T-cell (primary cell): Measurements from ENCODE around the gene CDV3. TPM values are rescaled to one million over a fixed set of nuclear protein-coding genes. Genes with fewer than 3 reads are reported as not detected.

Experiments used
- ATAC-seq, 4 experiments: fragments of 200-7000 bp in 3 of 4; fragments of 150-1000 bp in 1 of 4; cut with Tn5 transposase; replicated peaks in 1 of 4; 1 replicate in 3 of 4; 2 replicates in 1 of 4; pipeline ENCODE4 v1.10.0; 2021; ENCODE audit warnings: moderate library complexity in 3 of 4, mild to moderate bottlenecking in 2 of 4, moderate number of reproducible peaks in 1 of 4
- CTCF ChIA-PET, 2 donors: fragments of 300-600 bp; sonication (Branson Sonifier 250); formaldehyde crosslinking; loops; one replicate each; lab custom pipeline; 2022; ENCODE audit warnings: antibody characterized with exemption in 2 of 2; lab: Charles Lee
- POLR2A ChIA-PET, 2 donors: fragments of 300-600 bp; sonication (Branson Sonifier 250); formaldehyde crosslinking; loops; one replicate each; lab custom pipeline; 2022; ENCODE audit warnings: antibody characterized with exemption in 2 of 2; lab: Charles Lee
- DNase-seq, 35 experiments: peaks; one replicate each; pipeline versions ENCODE4 v3.0.0 to v3.0.0-alpha.2; 2013 to 2023
- H3K27ac ChIP-seq: one replicate; pipeline ENCODE4 v1.5.1; 2013; ENCODE audit warnings: low read length
- H3K27me3 ChIP-seq, 2 experiments: replicated peaks in 1 of 2; 1 replicate in 1 of 2; 2 replicates in 1 of 2; pipeline versions ENCODE4 v1.6.1 to v1.7.0; 2013; ENCODE audit warnings: low read length in 1 of 2, mixed read lengths in 1 of 2; ENCODE audit not compliant: control insufficient read depth in 2 of 2, insufficient read depth in 2 of 2; ENCODE audit errors: extremely low read depth in 1 of 2
- H3K36me3 ChIP-seq, 2 donors: 1 replicate in 1 of 2; 2 replicates in 1 of 2; pipeline versions ENCODE4 v1.6.1 to v1.7.0; 2013; ENCODE audit warnings: low read length in 1 of 2; ENCODE audit not compliant: control insufficient read depth in 2 of 2, insufficient read depth in 1 of 2; ENCODE audit errors: extremely low read depth in 1 of 2
- H3K4me1 ChIP-seq, 2 experiments: 1 replicate in 1 of 2; 2 replicates in 1 of 2; pipeline versions ENCODE4 v1.6.1 to v1.7.0; 2013; ENCODE audit warnings: low read length in 2 of 2, mixed read lengths in 1 of 2; ENCODE audit not compliant: insufficient read depth in 2 of 2, control insufficient read depth in 1 of 2; ENCODE audit errors: extremely low read depth in 1 of 2
- H3K4me3 ChIP-seq, 2 donors: 1 replicate in 1 of 2; 2 replicates in 1 of 2; pipeline versions ENCODE4 v1.5.1 to v1.7.0; 2013; ENCODE audit warnings: mild to moderate bottlenecking in 2 of 2, low read length in 1 of 2, moderate library complexity in 1 of 2; ENCODE audit not compliant: control insufficient read depth in 1 of 2; ENCODE audit errors: extremely low read depth in 1 of 2
- H3K9me3 ChIP-seq: 2 replicates; pipeline ENCODE4 v1.7.0; 2013
- H3K27ac Mint-ChIP-seq, 2 donors: one replicate each; pipeline ENCODE4 v1.8.0; 2020 to 2021; ENCODE audit warnings: mild to moderate bottlenecking in 2 of 2, mixed read lengths in 2 of 2
- H3K27me3 Mint-ChIP-seq, 2 donors: one replicate each; pipeline ENCODE4 v1.8.0; 2021 to 2022; ENCODE audit warnings: mixed read lengths in 2 of 2
- H3K36me3 Mint-ChIP-seq: one replicate; pipeline ENCODE4 v1.8.0; 2021; ENCODE audit warnings: mixed read lengths
- H3K4me1 Mint-ChIP-seq, 3 donors: one replicate each; pipeline ENCODE4 v1.8.0; 2020 to 2022; ENCODE audit warnings: mixed read lengths in 3 of 3, mild to moderate bottlenecking in 1 of 3
- H3K4me3 Mint-ChIP-seq, 3 donors: one replicate each; pipeline ENCODE4 v1.8.0; 2020 to 2022; ENCODE audit warnings: mild to moderate bottlenecking in 3 of 3, mixed read lengths in 3 of 3, moderate library complexity in 3 of 3
- H3K9me3 Mint-ChIP-seq, 3 donors: one replicate each; pipeline ENCODE4 v1.8.0; 2020 to 2022; ENCODE audit warnings: mixed read lengths in 3 of 3
- WGBS: methylation state at CpG from one replicate; pipeline ENCODE4 v1.1.5; 2013; ENCODE audit warnings: missing lambda C conversion rate; ENCODE audit not compliant: insufficient coverage; 5-methylcytosine and 5-hydroxymethylcytosine counted together
- total RNA-seq, 35 experiments: library from RNA in 6 of 35; stranded (reverse) in 6 of 35; fragments of 120-200 nt in 1 of 35; gene quantifications; one replicate each; pipeline versions ENCODE4 v1.2.1 to v1.2.4 and lab custom pipeline; 2013 to 2026

CDV3 gene
- total RNA-seq, 5 donors from 2014 or later (not counting 1 experiment from before 2014, with no cell fraction given): 179 to 204 (median 192) TPM

DNA sequence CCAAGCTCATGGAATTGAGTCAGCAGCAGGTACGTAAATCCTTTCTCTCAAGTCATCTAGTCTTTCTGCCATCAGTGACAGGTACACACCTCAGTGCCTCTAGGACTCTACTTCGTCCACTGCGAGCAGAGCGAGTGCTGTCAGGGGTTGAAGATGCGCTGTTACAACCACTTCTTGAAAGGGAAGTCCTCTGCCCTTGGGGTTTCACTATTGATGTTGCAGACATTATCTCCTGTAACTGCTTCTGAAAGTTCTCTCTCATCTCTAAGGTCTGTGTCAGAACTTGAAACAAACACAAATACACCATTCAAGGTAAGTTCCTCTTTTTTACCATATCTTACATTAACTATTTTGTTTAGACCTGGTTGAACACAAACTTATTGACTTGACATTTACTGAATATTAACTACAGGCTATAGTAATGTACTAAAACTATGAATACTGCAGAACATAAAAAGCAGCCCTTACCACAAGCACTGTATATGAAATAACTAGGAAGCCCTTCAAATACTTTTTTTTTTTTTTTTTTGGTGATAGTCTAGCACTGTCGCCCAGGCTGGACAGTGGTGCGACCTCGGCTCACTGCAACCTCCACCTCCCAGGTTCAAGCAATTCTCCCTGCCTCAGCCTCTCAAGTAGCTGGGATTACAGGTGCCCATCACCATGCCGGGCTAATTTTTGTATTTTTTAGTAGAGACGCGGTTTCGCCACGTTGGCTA is 46.7 kb downstream of the CDV3 start:
- POLR2A ChIA-PET: no interaction called here
- no peaks in the 10 kb centered on the region for H3K9me3 ChIP-seq
- H3K27ac Mint-ChIP-seq: no peak overlapping the region
- H3K36me3 ChIP-seq: peaks cover 4 to 69% of the 10 kb centered on the region in 2 donors
- no peak for DNase-seq
- no peaks in the 10 kb centered on the region for H3K4me1 Mint-ChIP-seq
- H3K4me3 Mint-ChIP-seq: no peak overlapping the region
- H3K4me3 ChIP-seq: no peak overlapping the region
- ATAC-seq: no peak
- no peaks in the 10 kb centered on the region for H3K4me1 ChIP-seq
- no peak overlapping the region for H3K27ac ChIP-seq
- no peaks in the 10 kb centered on the region for H3K27me3 ChIP-seq
- WGBS: 94% methylated on average over 9 of the region's 13 CpGs
- no peaks in the 10 kb centered on the region for H3K27me3 Mint-ChIP-seq
- peaks cover 63% of the 10 kb centered on the region for H3K36me3 Mint-ChIP-seq
- no peaks in the 10 kb centered on the region for H3K9me3 Mint-ChIP-seq
- CTCF ChIA-PET: no interaction called here

DNA sequence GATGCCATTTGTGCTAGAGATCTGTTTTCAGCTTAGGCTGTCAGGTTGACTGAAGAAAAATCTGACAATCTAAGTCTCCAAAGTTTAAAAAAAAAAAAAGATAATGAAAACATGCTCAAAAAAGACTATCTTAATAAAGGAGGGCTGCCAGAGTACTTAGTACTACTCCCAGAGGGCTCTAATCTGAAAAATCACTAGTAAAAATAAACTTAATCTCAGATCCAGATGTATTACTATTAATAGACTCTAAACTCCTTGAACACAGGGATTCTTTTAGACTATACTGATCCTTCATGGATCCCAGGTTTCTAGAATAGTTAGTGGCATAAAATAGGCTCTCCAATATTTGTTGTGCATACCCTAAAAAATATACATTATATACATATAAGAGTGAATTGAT is 54.3 kb downstream of the CDV3 start:
- CTCF ChIA-PET: no interaction called here
- peaks cover 3 to 7% (median 7%) of the 10 kb centered on the region in 3 donors for H3K4me1 Mint-ChIP-seq
- POLR2A ChIA-PET: no interaction called here
- ATAC-seq (no peak), DNase-seq (no peak)
- H3K27me3 Mint-ChIP-seq: no peaks in the 10 kb centered on the region
- Histone ChIP-seq H3K4me3 (no peak overlapping the region), H3K27me3 (no peaks in the 10 kb centered on the region), H3K27ac (no peak overlapping the region), H3K36me3 (peaks cover 4 to 83% of the 10 kb centered on the region in 2 donors), H3K4me1 (no peaks in the 10 kb centered on the region), H3K9me3 (no peaks in the 10 kb centered on the region)
- H3K9me3 Mint-ChIP-seq: no peaks in the 10 kb centered on the region
- H3K36me3 Mint-ChIP-seq: peaks cover 58% of the 10 kb centered on the region
- H3K4me3 Mint-ChIP-seq: no peak overlapping the region
- no peak overlapping the region for H3K27ac Mint-ChIP-seq

DNA sequence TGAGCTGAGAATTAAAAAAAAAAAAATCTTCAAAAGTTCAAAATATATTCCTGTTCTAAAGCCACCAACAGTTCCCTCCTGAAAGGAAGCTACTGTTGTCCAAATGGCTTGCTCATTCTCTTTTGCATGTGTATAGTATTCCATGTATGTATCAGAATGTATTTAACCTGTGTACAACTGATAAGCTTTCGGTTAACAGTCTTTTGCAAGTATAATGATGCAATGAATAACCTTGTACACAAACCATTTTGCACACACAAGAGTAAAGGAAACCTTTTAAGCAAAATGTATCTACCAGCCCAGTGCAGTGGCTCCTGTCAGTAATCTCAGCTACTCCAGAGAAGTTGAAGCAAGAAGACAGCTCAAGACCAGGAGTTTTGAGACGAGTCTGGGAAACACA is 55.7 kb downstream of the CDV3 start:
- Histone ChIP-seq H3K36me3 (peaks cover 4 to 82% of the 10 kb centered on the region in 2 donors), H3K27ac (no peak overlapping the region), H3K9me3 (no peaks in the 10 kb centered on the region), H3K27me3 (no peaks in the 10 kb centered on the region), H3K4me1 (no peaks in the 10 kb centered on the region), H3K4me3 (no peak overlapping the region)
- WGBS: no CpG with 5 or more reads among the region's 2 CpGs
- DNase-seq: no peak
- peaks cover 59% of the 10 kb centered on the region for H3K36me3 Mint-ChIP-seq
- no peak overlapping the region for H3K4me3 Mint-ChIP-seq
- no peaks in the 10 kb centered on the region for H3K27me3 Mint-ChIP-seq
- POLR2A ChIA-PET: interaction anchor here in 1 of 2 donors (0.7 kb wide), 1 partner anchor 123 kb away, joined by 7 read pairs; no protein-coding TSS in a partner anchor
- no peaks in the 10 kb centered on the region for H3K9me3 Mint-ChIP-seq
- H3K27ac Mint-ChIP-seq: no peak overlapping the region
- CTCF ChIA-PET: interaction anchor here in 1 of 2 donors (0.7 kb wide), 1 partner anchor 903 kb away, joined by 3 read pairs; no protein-coding TSS in a partner anchor
- ATAC-seq: no peak
- peaks cover 3 to 7% (median 7%) of the 10 kb centered on the region in 3 donors for H3K4me1 Mint-ChIP-seq

- 94% methylated on average over 3 of the region's 4 CpGs for WGBS
- Histone ChIP-seq H3K27me3 (no peaks in the 10 kb centered on the region), H3K4me3 (no peak overlapping the region), H3K4me1 (no peaks in the 10 kb centered on the region), H3K36me3 (peaks cover 4 to 73% of the 10 kb centered on the region in 2 donors), H3K27ac (no peak overlapping the region), H3K9me3 (no peaks in the 10 kb centered on the region)
- no peak for DNase-seq
- no peak overlapping the region for H3K4me3 Mint-ChIP-seq
- peaks cover 2 to 8% (median 4%) of the 10 kb centered on the region in 3 donors for H3K4me1 Mint-ChIP-seq
- H3K36me3 Mint-ChIP-seq: peaks cover 62% of the 10 kb centered on the region
- no peaks in the 10 kb centered on the region for H3K9me3 Mint-ChIP-seq
- ChIA-PET POLR2A (no interaction called here), CTCF (no interaction called here)
- no peak overlapping the region for H3K27ac Mint-ChIP-seq
- no peaks in the 10 kb centered on the region for H3K27me3 Mint-ChIP-seq
- no peak for ATAC-seq
These were observed 60.0 kb downstream of the CDV3 start for GRCh38 chr3:133633439-133633838.

Other genes starting within 250 kb of the CDV3 start
- under 1 TPM in 1 of 5 donors, not detected in 4; 0.98 TPM for gene BFSP2, start 173.6 kb upstream of the CDV3 start, total RNA-seq
- 10 to 100 TPM; 27.8 to 37.8 (median 30.0) TPM for gene TOPBP1, start 88.3 kb downstream of the CDV3 start, total RNA-seq
- 10 to 100 TPM in 2 of 5 donors, 1 to 10 TPM in 2, under 1 TPM in 1; 0.65 to 15.3 (median 9.8) TPM for gene TF, start 172.7 kb downstream of the CDV3 start, total RNA-seq
- 10 to 100 TPM; 26.9 to 50.3 (median 45.6) TPM for gene SRPRB, start 232.1 kb downstream of the CDV3 start, total RNA-seq